Fibroblast of the conjunctiva (primary cell): ENCODE results near the gene POF1B.

Experiments used
- DNase-seq: peaks from one replicate; pipeline ENCODE4 v3.0.0-alpha.2; 2010; ENCODE audit warnings: low read depth

The POF1B gene

DNA sequence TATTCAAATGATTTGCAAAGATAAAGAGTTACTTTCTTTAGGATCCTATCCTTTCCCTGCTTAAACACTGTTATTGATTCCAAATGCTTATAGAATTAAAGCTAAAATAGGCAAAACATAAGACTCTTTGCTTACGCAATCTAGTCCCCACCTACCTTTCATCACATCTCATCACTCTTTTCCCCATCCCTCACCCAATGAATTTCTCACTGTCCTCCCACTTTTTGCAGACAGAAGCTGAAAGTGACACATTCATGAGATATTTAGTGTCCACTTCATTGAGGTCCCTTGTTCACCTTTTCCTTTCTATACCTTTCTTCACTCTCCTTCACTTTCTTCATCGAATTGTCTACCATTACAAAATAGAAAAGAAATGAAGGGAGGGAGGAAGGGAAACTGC, 136.3 kb downstream of the POF1B start:
- no peak for DNase-seq
